Heart left ventricle (tissue), 16 donors: ENCODE measurements around the gene GRIN2A. TPM values are rescaled to one million over a fixed set of nuclear protein-coding genes. Genes with fewer than 3 reads are reported as not detected.

Experiments
- ATAC-seq, 4 donors: fragments of 200-7000 bp; cut with Tn5 transposase; one replicate each; pipeline ENCODE4 v1.9.1; 2020 to 2022; ENCODE audit warnings: moderate library complexity in 4 of 4, mild to moderate bottlenecking in 3 of 4, moderate number of reproducible peaks in 1 of 4
- DNase-seq, 5 donors: peaks; one replicate each; pipeline ENCODE4 v3.0.0-alpha.2; 2020
- H3K27ac ChIP-seq, 12 donors: fragments of 200-600 bp; sonication (generic) in 4 of 12; one replicate each; pipeline versions ENCODE4 v1.5.0 to v1.8.0; 2016 to 2022; ENCODE audit warnings: mild to moderate bottlenecking in 2 of 12
- H3K27me3 ChIP-seq, 9 donors: fragments of 200-600 bp; sonication (generic) in 2 of 9; one replicate each; pipeline versions ENCODE4 v1.5.1 to v1.8.0; 2016 to 2022; ENCODE audit warnings: mild to moderate bottlenecking in 3 of 9
- H3K36me3 ChIP-seq, 9 donors: fragments of 200-600 bp; sonication (generic) in 2 of 9; one replicate each; pipeline versions ENCODE4 v1.5.0 to v1.8.0; 2018 to 2022; ENCODE audit warnings: mild to moderate bottlenecking in 2 of 9
- H3K4me1 ChIP-seq, 12 donors: fragments of 200-600 bp; sonication (generic) in 4 of 12; one replicate each; pipeline versions ENCODE4 v1.5.0 to v1.8.0; 2016 to 2022; ENCODE audit warnings: mild to moderate bottlenecking in 3 of 12
- H3K4me3 ChIP-seq, 12 donors: fragments of 200-600 bp; sonication (generic) in 4 of 12; one replicate each; pipeline versions ENCODE4 v1.5.0 to v1.8.0; 2017 to 2022; ENCODE audit warnings: mild to moderate bottlenecking in 9 of 12, moderate library complexity in 4 of 12
- H3K9me3 ChIP-seq, 12 donors: fragments of 200-600 bp; sonication (generic) in 4 of 12; one replicate each; pipeline versions ENCODE4 v1.5.0 to v1.8.0; 2016 to 2022; ENCODE audit warnings: mild to moderate bottlenecking in 1 of 12
- CTCF ChIP-seq, 12 donors: fragments of 200-600 bp; sonication (generic) in 4 of 12; IDR thresholded peaks; one replicate each; pipeline versions ENCODE4 v1.5.0 to v1.8.0; 2018 to 2022; ENCODE audit warnings: antibody characterized with exemption in 12 of 12, mild to moderate bottlenecking in 5 of 12
- POLR2A ChIP-seq, 2 donors: fragments of 450-650 bp; IDR thresholded peaks; one replicate each; pipeline ENCODE4 v1.6.1; 2017; ENCODE audit warnings: antibody characterized with exemption in 2 of 2, mild to moderate bottlenecking in 2 of 2, moderate library complexity in 2 of 2
- WGBS, 4 donors: extraction: QIAGEN DNeasy Blood & Tissue Kit in 2 of 4; methylation state at CpG; one replicate each; pipeline versions ENCODE4 v1.1.5 to v1.1.7; 2013 to 2018; 5-methylcytosine and 5-hydroxymethylcytosine counted together
- intact Hi-C, 10 donors: fragments of 100-400 bp; cut with DNase I; formaldehyde crosslinking; loops; one replicate each; pipeline versions ENCODE4 v1.11.1 to v1.14.2; 2022
- polyA plus RNA-seq, 2 donors: library from polyadenylated mRNA; stranded (reverse); fragments of 200-250 nt; gene quantifications; one replicate each; pipeline ENCODE4 v1.2.3, GENCODE V29; 2013
- total RNA-seq, 9 donors: library from RNA; depleted of rRNA in 2 of 9; stranded (reverse); fragments of >200 nt in 2 of 9; fragmentation: NEBNext Ultra II Directional in 3 of 9; extraction: Animal tissue kit (Norgen Biotek cat#: 25700) in 3 of 9; gene quantifications; one replicate each; pipeline versions ENCODE4 v1.1.0 to v1.2.4, GENCODE V29; 2016 to 2023
- donor health status: ischemic (EF 13 %, LVEDD 7.1; RV severe dilation, severe dysfunction).
- donor health status: healthy with polysubstance abuse.
- donor health status: DM: no; HTN: yes; CAD: no.
- donor health status: DM: no; HTN: no; CAD: no.
- donor health status: ischemic (EF 25% LVEDD 6.9; RV normal size, moderate dysfunction).
- donor health status: ischemic (EF 25% LVEDD 5.7; RV mildly dilated, moderate dysfunction).
- donor health status: healthy.
- donor health status: DM: yes; HTN: yes; CAD: no.
- donor health status: ischemic (EF 35%, LVEDD 5.7; RV mildly dilated, moderate dysfunction).
- donor health status: nonischemic (EF 11% LVEDD 7.7; RV severe dilation, severe dysfunction).
- donor health status: DM: yes; HTN: yes; CAD: no.
- donor health status: PGD.
- donor health status: ischemic (EF 29% LVEDD 5.4; RV normal size, mild dysfunction).
- donor health status: nonischemic (EF 23%, LVEDD 6.1; RV moderate dilation, normal function).

Gene GRIN2A
- total and polyA plus RNA-seq, 11 donors = 0.01 to 4.6 (median 2.6) TPM

DNA sequence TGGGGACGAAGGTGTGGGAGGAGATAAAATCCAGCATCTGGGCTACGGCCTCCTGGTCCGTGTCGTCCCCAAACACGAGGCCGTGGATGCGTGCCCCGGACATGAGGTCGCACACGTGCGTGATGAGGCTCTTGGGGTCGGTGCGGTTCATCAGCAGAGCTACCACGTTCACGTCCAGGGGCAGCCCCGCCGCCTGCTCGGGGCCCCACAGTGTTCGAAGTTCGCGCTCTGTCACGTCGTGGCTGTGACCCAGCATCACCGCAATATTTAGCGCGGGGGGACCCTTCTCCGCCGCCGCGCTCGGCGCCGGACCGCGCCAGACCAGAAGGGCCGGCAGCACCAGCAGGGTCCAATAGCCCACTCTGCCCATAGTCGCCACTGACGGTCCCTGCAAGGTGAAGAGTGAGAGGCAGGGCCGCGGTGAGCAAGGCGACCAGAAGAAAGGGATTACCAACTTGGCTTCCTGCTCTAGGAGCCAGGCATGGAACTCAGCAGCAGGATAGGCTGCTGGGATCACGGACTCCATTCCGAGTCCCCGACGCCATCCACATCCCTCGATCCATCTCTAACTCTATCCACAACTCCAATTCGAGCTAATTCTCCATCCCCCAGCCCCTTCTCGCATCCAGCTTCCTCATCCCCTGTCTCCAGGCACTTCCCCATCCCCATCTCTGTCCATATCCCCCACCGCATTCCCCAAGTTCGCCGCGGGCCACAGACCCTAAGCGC, 2.0 kb downstream of the GRIN2A start:
- intact Hi-C loops = loop anchor here (2.0 to 10.0 kb wide), 14 partner anchors 148 to 1615 kb away; no protein-coding TSS in a partner anchor
- whole genome bisulfite sequencing, 4 donors = 34 to 43% (median 38%) methylated on average over 42 to 53 of the region's 53 CpGs

GRCh38 chr16:10178526-10178925, 3.7 kb downstream of the GRIN2A start:
- no peak overlapping the region for H3K27ac ChIP-seq
- intact Hi-C loops = no loop called here

More for the DNA sequence above, 2.0 kb downstream of the GRIN2A start:
- Histone ChIP-seq H3K4me3 (no peak overlapping the region), H3K4me1 (peaks cover 0 to 28% (median 16%) of the 10 kb centered on the region in 12 donors), H3K27ac (no peak overlapping the region), H3K9me3 (no peaks in the 10 kb centered on the region), H3K36me3 (no peaks in the 10 kb centered on the region), H3K27me3 (peaks cover 24 to 75% (median 46%) of the 10 kb centered on the region in 9 donors)
- ATAC-seq (no peak), DNase-seq (no peak)
- no peak for TF ChIP-seq CTCF (IDR thresholded peaks at IDR 0.05)
- TF ChIP-seq POLR2A (IDR thresholded peaks at IDR 0.05) = no peak

DNA sequence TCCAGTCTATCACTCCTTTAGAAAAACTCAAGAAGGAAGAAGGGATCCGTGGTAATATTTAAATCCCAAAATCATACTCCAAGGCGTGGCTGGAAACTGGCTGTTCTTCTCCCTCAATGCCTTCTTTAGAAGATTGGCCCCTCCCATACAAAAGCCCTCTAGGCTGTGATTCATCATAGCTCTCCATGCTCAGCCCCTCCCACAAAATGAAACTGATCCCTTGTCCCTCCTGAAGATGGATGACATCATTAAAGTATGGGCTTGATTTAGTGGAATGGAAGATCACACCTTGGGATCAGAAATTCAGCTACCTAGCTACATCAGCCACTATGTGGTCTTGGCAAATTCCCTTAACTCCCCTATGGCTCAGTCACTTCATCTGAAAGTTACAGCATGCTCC, 4.1 kb downstream of the GRIN2A start:
- Histone ChIP-seq H3K4me3 (no peak overlapping the region), H3K4me1 (peaks cover 0 to 27% (median 14%) of the 10 kb centered on the region in 12 donors), H3K27me3 (peaks cover 24 to 60% (median 36%) of the 10 kb centered on the region in 9 donors), H3K9me3 (peaks cover 0 to 8% (median 0%) of the 10 kb centered on the region in 12 donors), H3K36me3 (no peaks in the 10 kb centered on the region), H3K27ac (no peak overlapping the region)
- DNase-seq = no peak
- no peak for TF ChIP-seq CTCF (IDR thresholded peaks at IDR 0.05)
- TF ChIP-seq POLR2A (IDR thresholded peaks at IDR 0.05) = no peak
- no peak for ATAC-seq
- 77 to 86% (median 82%) methylated on average over 2 of the region's 2 CpGs for WGBS, 4 donors
- intact Hi-C loops = no loop called here

More at GRCh38 chr16:10178526-10178925, 3.7 kb downstream of the GRIN2A start:
- Histone ChIP-seq H3K27me3 (peaks cover 24 to 63% (median 37%) of the 10 kb centered on the region in 9 donors), H3K36me3 (no peaks in the 10 kb centered on the region), H3K9me3 (peaks cover 0 to 8% (median 0%) of the 10 kb centered on the region in 12 donors), H3K4me1 (peaks cover 0 to 28% (median 16%) of the 10 kb centered on the region in 12 donors), H3K4me3 (no peak overlapping the region)
- 82 to 90% (median 88%) methylated on average over 3 of the region's 3 CpGs for WGBS, 4 donors
- ATAC-seq = no peak
- DNase-seq = no peak
- TF ChIP-seq POLR2A (IDR thresholded peaks at IDR 0.05) = no peak
- no peak for TF ChIP-seq CTCF (IDR thresholded peaks at IDR 0.05)

- WGBS, 4 donors = 62 to 79% (median 71%) methylated on average over 16 of the region's 16 CpGs
Measured at GRCh38 chr16:10172848-10173655, 9.2 kb downstream of the GRIN2A start.

More at GRCh38 chr16:10172848-10173655, 9.2 kb downstream of the GRIN2A start:
- Histone ChIP-seq H3K4me1 (no peaks in the 10 kb centered on the region), H3K4me3 (no peak overlapping the region), H3K27me3 (peaks cover 0 to 15% (median under 1%) of the 10 kb centered on the region in 9 donors), H3K36me3 (no peaks in the 10 kb centered on the region), H3K9me3 (peaks cover 0 to 13% (median 0%) of the 10 kb centered on the region in 12 donors), H3K27ac (no peak overlapping the region)
- intact Hi-C loops = no loop called here
- DNase-seq (no peak), ATAC-seq (no peak)
- no peak for TF ChIP-seq POLR2A (IDR thresholded peaks at IDR 0.05)
- no peak for TF ChIP-seq CTCF (IDR thresholded peaks at IDR 0.05)
